GM12801 (cell line): ENCODE measurements around the gene IL18R1.

Experiments used
- TF ChIP-seq, protein P1 (sequence below): IDR thresholded peaks from one replicate; pipeline ENCODE4 v1.5.1; 2011; ENCODE audit warnings: control low read depth; ENCODE audit not compliant: insufficient read length; ENCODE audit errors: extremely low read depth

IL18R1 gene

DNA sequence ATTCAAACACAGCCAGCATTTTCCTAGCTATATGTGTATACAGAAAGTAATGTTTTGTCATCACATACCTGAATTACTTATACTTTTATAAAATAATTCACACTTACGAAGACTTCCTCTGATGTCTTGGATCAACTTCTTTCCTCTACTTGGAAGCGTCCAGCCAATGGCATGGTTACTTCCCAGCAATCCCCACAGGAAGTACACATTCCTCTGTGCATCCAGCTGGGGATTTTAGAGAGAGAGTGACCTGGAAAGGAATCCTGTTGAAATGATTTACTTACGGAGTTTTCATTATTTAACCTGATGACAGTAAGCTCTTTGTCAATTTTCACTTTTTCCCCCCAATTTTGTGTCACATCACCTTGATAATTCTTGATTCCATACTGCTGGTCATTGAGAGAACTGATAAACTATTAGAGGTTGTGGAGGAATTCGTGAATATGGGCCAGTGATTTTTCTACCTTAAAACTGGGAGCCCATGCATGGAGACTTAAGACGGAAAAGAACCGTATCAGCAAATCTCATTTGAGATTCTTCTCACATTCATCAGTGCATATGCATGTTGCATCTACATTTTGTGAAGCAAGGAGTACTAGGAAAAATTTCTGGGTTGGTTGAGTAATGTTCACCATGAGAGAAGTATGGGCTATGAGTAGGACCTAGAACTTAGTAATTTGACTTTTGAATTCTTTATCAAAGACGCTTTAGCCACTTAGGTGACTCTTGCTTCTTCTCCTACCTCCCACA, 9.0 kb upstream of the IL18R1 start:
- TF ChIP-seq, protein P1, sequence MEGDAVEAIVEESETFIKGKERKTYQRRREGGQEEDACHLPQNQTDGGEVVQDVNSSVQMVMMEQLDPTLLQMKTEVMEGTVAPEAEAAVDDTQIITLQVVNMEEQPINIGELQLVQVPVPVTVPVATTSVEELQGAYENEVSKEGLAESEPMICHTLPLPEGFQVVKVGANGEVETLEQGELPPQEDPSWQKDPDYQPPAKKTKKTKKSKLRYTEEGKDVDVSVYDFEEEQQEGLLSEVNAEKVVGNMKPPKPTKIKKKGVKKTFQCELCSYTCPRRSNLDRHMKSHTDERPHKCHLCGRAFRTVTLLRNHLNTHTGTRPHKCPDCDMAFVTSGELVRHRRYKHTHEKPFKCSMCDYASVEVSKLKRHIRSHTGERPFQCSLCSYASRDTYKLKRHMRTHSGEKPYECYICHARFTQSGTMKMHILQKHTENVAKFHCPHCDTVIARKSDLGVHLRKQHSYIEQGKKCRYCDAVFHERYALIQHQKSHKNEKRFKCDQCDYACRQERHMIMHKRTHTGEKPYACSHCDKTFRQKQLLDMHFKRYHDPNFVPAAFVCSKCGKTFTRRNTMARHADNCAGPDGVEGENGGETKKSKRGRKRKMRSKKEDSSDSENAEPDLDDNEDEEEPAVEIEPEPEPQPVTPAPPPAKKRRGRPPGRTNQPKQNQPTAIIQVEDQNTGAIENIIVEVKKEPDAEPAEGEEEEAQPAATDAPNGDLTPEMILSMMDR, result no peak

- TF ChIP-seq, protein P1, result no peak
These were observed 5.3 kb upstream of the IL18R1 start for GRCh38 chr2:102350137-102350793.

DNA sequence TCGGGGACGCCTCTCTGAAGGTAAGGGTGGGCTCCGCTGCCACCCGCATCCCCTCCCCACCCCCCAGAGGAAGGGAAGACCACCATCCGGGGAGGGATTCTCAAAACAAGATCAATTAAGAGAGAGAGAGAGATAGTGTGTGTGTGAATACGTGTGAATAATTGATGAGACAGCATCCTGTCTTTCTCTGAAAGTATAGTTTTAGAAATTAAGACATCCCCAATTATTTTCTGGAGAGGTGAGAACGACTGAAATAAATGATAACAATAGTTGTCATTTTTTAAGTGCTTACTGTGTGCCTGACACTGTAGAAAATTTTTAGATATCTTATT, 751 bp downstream of the IL18R1 start:
- TF ChIP-seq, protein P1, result no peak

DNA sequence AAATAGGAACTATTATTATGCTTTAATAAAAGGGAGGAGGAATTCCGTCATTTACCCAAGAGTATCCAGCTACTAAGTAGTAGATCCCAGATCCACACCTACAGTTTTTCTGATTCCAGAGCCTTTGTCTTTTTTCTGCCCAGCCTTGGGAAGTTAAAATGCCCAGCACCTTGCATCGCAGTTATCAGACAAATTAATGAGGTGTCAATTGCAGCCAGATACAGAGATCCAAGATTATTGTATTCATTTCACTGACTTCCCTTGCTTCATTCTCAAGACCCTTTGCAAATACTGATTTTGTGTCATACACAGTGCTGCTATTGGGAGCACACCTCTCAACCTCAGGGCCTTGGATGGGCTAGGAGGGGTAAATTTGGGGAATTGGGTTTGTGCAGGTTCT, 1.1 kb downstream of the IL18R1 start:
- TF ChIP-seq, protein P1, result no peak

DNA sequence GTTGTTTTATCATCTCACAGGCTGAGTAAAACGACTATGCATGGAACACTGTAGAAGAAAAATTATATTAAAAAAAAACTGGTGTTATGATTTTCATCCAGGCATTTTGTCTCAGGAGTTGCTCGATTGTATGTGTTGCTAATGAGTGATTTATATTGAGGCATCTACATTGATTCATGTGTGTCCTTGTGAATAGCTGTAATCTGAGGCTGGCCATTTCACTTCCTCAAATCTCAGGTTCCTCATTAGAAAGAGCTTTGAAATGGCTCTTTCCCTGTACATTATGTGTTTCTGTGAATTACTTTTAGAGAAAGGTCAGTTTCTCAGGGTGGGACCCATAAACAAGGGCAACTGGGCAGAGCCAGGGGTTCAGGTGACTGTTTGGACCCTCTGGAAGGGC, 2.3 kb downstream of the IL18R1 start:
- TF ChIP-seq, protein P1, result no peak

DNA sequence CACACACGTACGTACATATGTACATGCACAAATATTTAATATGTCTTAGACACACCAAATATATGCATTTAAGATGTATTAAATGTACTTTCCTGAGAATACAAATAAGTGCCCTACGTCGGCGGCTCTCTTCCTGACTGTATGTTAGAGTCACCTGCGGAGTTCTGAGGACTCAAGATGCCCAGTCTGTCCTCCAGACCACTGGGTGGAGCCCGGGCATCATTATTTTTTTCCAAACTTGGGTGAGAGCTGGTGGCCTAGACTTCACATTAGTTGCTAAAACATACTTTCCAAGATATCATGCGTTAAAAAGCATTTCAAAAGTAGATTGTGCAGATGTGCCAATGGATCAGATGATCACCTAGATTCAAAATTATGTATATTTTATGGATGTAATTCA, 2.9 kb downstream of the IL18R1 start:
- TF ChIP-seq, protein P1, result no peak

GRCh38 chr2:102359527-102359926, 3.9 kb downstream of the IL18R1 start:
- TF ChIP-seq, protein P1, result no peak
